ENCODE data around the gene RSKR. TPM values are rescaled to one million over a fixed set of nuclear protein-coding genes. Genes with fewer than 3 reads are reported as not detected.
"Not testable (repeated sequence)": the region's sequence is repeated elsewhere in the genome, so short reads cannot be mapped to it uniquely, and the experiment has no call there.

RSKR gene
- 6.9 TPM for total RNA-seq

GRCh38 chr17:28613931-28614381 lies at the start of gene RSKR:
RSKR (minus strand) TSS chr17:28614185; CDS start chr17:28614161, 24 bp downstream.
- no peak for DNase-seq

- no peak for DNase-seq
These were observed 49.7 kb upstream of the RSKR start for GRCh38 chr17:28663723-28664122.

GRCh38 chr17:28662527-28662829 lies 48.5 kb upstream of the RSKR start:
- no peak for DNase-seq

- DNase-seq: peak; percentile 97
These were observed 47.9 kb upstream of the RSKR start, which contains the start of the genes SDF2 and SUPT6H for GRCh38 chr17:28661635-28662526. SDF2 (minus strand) TSS chr17:28661906; CDS start chr17:28661876, 30 bp downstream. SUPT6H (plus strand) TSS chr17:28662205; CDS start chr17:28673402, 11,197 bp downstream.

GRCh38 chr17:28659497-28659881 lies 45.5 kb upstream of the RSKR start:
- DNase-seq: not testable (repeated sequence)

GRCh38 chr17:28658766-28659496 lies 44.9 kb upstream of the RSKR start:
- not testable (repeated sequence) for DNase-seq

GRCh38 chr17:28658342-28658741 lies 44.4 kb upstream of the RSKR start:
- not testable (repeated sequence) for DNase-seq

- no peak for DNase-seq
These were observed 43.8 kb upstream of the RSKR start for GRCh38 chr17:28657756-28658155.

GRCh38 chr17:28655160-28655559 lies 41.2 kb upstream of the RSKR start:
- no peak for DNase-seq

GRCh38 chr17:28648698-28649097 lies 34.7 kb upstream of the RSKR start:
- DNase-seq: no peak

GRCh38 chr17:28646039-28646754 lies 32.2 kb upstream of the RSKR start:
- DNase-seq: no peak

GRCh38 chr17:28645576-28645939 lies 31.6 kb upstream of the RSKR start:
- DNase-seq: no peak

- peak; percentile 98 for DNase-seq
These were observed 31.0 kb upstream of the RSKR start, which contains the start of gene BLTP2 for GRCh38 chr17:28644787-28645575. BLTP2 (minus strand) TSS chr17:28645158; CDS start chr17:28645056, 102 bp downstream.

- DNase-seq: peak; percentile 54
These were observed 30.2 kb upstream of the RSKR start for GRCh38 chr17:28643983-28644786.

GRCh38 chr17:28641579-28641978 lies 27.6 kb upstream of the RSKR start:
- DNase-seq: no peak

GRCh38 chr17:28635506-28635905 lies 21.5 kb upstream of the RSKR start:
- no peak for DNase-seq

GRCh38 chr17:28634206-28634865 lies 20.4 kb upstream of the RSKR start:
- DNase-seq: peak; percentile 41

- DNase-seq: no peak
These were observed 12.8 kb upstream of the RSKR start for GRCh38 chr17:28626818-28627217.

- no peak for DNase-seq
These were observed 10.2 kb upstream of the RSKR start for GRCh38 chr17:28624148-28624547.

- DNase-seq: no peak
These were observed 9.7 kb upstream of the RSKR start for GRCh38 chr17:28623696-28624095.
